HG02884 (cell line): Measurements from ENCODE around the gene HHLA2.

Experiments used
- ATAC-seq: cut with Tn5 transposase; IDR thresholded peaks from one replicate; pipeline ENCODE4 v1.9.1; 2021; ENCODE audit warnings: mild to moderate bottlenecking, moderate library complexity; ENCODE audit not compliant: unreplicated experiment

HHLA2 gene

DNA sequence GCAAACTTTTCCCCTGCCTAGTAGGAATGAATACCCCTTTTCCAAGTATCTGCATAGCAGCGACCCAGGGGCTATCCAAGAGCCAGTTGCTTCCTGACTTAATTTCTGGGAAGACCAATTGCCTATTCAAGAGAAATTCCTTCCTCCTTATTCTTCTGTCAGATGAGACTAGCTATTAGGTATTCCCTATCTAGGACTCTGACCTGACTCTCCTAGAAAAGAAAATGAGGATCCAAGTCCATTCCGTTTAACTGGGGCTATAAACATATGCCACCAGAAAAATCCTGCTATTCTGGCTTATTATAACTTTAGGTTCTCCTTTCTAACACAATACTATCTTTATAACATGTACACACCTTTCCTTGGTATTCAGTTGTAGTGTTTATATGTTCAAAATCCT is 1.7 kb downstream of the HHLA2 start:
- no peak for ATAC-seq

DNA sequence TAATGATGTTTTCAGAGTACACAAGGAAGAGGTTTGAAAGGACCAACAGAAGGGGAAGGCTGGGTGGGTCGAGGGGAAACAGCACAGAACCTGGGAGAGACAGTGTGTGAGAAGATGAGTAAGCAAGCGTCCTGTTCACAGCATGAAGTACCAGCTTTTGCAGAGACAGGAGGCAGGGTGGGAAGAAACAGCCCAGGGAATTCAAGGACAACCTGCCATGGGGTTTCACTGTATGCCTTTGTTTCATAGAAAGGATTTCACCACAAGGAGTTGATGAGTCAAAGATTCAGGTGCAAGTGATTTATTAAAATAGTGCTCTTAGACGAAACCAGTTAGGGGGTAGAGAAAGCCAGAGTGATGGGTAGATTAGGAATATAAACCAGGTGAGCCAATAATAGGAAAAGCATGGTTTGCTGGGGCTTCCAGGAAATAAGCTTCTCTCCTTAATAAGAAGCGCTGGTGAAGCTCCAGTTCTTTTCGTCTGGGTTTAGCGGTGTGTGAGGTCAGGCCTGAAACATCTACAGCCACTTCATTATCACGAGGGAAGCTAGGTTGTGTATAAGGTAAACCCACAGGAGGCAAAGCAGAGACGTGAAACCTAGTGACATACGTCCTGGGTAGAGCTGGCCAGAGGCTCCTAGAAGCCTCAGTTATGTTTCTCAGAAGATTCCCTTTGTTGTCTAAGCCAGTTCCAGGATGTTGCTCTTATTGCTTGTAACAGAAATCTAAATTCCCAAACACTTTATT is 3.9 kb downstream of the HHLA2 start:
- ATAC-seq: no peak

DNA sequence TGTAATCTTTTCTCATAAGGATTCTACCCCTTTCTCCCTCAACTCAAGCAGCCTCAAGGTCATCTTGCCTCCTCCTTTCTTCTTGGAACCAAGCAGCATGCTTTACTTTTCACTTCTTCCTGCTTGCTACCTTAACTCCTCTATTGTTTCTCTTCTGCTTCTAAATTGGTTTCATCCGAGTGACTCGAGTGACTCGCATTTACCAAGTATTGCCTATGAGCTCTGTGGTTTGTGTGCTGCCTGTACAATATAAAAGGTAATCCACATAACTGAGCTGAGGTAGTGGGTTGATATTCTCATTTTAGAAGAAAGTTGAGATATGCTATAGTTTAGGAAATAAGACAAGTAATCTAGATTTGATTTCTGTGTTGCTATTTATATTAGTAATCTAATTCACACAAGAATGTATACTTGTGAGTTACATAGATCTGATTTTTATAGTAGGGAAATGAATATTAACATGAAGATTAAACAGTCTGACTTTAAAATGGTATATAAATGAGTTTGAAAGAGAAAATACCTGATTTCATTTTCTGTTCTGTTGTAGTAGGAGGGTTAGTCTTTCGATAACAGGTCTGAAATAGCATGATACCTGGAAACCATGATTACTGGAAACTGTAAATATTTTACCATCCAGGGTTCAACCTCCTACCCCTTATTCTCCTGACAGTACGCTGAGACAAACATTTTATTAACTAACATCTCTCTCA is 5.5 kb downstream of the HHLA2 start:
- ATAC-seq: peak; percentile 50

DNA sequence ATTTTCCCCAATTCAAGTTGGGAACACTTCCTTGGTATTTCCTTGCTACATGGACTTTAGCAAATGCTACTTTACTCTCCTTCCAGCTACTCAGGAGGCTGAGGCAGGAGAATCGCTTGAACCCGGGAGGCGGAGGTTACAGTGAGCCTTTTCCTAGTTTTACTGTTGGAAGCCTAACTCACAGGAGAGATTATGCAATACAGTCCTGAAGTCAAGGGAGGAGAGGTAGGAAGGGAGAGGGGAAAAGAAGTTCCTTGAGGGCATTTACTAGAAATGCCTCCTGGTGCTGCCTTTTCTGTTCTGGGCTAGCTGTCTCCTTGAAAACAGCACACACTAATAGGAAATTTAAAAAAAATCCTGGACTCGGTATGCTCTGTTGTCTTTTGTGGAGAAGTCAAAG is 6.2 kb downstream of the HHLA2 start:
- no peak for ATAC-seq

DNA sequence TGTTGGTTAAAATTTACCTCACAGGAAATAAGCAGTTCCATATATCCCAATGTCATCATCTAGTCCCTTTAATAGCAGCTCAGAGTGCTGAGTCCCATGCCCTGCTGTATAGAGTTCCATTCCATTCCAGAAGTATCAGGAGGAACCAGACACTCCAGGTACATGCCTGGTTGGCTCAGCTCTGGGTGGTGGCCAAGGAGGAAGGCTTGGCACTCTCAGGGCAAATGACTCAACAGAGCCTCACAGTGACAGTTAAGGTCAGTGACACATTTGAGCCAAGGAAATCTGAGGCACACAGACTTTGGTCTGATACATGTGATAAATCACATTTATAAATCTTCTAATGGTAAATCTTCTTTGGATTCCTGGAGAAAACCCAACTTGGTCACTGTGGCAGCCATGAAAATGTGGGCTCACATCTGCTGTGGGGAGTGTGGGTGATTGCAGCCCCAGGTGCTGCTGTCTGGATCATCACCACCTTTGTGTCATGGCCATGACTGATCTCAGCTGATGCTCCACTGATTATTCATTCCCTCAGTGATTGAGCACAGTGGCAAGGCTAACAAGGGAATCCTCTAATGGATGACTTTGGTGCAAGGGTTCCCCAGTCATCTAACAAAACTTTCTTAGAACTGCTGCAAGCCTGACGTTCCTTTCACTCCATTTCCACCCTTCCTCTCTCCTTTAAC is 9.3 kb downstream of the HHLA2 start:
- ATAC-seq: no peak

DNA sequence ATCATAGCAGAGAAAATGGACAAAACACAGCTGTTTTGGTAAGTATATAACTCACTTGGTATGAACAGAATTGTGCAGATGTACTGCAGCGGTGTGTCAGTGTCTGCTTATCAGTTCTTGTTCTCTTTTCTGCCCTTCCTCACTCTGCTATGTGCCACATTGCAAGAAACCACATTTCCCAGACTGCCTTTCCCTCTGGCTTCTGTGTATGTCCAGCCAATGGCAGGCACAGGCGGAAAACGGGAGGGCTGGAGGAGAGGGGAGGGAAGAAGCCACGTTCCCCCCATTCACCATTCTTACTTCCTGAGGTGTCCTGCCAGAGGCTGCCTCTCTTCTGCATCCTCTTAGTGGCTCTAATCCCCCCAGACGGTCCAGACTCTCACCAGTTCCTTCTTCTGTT is 15.4 kb downstream of the HHLA2 start:
- ATAC-seq: no peak

DNA sequence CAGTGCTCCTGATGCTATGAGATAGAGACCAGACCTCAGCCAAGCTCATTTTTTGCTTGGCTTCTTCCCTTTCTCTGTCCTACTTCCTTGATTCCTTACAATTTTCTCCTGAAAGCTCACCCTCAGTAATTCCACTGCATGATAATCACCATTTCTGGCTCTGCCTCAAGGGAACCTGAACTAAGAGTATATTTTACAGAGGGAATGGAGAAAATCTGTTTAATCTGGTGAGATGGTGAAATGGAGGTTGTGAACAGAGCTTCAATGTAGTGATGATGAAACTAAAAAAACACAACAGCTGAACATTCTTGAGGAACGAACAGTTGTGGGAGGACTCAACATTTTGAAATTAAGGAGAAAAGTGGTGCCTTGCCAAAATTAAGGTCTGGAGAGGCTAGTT is 16.3 kb downstream of the HHLA2 start:
- no peak for ATAC-seq

DNA sequence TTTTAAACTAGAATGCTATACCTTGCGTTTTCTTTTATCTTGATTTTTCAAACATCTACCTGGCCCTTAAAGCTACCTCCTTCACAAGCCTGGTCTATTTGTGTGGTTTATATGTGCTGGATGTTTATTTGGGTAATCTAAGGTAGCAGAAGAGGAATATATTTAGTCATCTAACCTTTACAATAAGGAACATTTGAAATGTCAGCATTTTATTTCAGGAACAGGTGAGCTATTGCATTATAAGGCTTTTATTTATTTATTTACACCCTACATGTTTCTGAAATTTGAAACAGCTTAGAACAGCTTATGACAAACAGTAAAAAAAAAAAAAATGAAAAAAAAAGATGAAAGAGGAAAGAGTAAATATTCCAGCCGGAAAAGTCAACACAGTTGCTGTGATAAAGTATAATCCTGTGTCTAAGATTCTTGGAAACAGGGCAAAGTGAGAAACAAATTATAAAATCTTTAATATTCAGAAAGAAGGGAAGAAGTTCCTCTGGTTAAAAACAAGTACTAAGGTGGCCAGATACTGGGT is 19.5 kb downstream of the HHLA2 start:
- ATAC-seq: no peak

DNA sequence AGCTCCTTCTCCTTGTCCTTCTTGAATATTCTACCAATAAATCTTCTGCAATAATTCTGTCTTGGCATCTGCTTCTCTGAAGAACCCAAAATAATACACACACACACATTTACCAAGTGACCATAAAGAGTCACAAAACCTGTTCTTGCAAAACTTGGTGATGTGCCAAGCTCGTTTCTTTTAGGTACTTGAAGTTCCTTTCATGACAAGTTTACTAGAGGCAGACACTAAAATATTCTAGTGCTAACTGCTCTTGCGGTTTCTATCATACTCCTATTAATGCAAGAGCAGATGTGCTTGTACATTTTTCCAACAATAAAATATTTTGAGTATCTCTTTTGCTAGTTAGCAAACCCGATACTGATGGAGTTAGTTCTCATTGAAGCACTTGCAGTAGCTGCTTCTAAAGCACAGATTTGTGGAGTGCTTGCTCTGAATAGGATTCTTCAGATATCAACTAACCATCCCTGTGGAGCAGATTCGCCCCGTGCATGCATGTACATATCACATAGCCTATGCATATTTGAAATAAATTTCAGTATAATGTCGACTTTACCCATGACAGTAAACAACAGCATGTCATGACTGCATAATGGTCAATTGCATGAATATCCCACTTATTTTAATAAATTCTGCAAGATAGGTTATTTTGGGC is 23.2 kb downstream of the HHLA2 start:
- no peak for ATAC-seq

DNA sequence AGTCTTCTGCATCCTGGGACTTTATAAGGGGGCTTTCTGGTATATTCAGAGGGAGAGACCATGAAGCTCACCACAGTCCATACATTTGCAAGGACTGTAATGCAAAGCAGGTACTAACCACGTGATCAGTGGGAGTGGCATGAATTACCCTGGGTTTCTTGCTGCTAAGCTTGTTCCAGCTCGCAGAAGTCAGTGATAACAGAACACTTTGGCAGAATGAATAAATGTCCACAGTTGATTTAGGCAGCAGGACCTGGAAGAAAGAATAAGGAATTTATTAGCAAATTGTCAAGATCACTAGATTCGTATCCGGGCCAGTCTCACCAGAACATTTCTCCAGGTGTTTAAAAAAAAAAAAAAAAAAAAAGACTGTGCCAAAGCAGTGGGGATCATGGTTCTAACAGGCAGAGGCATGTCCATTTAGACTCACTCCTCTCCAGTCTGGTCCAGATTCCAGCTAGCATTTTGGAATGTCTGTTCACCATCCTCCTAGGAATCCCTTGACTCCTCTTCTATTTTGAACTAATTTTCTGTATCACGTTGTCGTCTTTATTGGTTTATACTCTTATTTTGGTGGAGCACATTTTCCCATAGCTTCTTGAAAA is 24.5 kb downstream of the HHLA2 start:
- no peak for ATAC-seq

DNA sequence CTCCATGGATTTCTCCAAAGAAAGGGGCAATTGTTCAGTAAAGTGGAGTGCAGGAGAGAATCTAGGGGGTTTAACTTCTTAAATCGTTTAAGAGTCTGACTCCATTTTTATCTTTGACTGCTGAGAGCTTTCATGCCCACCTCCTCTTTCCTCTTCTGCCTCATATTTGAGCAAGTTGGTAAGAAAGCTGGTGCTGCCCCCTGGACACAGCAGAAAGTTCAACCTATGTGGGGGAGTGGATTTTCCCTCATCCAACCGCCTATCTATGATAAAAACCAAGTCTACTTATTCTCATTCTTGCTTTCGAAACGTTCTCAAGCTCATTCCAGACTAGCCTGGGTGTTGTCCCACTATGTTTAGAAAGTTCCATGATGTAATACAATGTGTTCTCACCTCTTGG is 26.0 kb downstream of the HHLA2 start:
- no peak for ATAC-seq

DNA sequence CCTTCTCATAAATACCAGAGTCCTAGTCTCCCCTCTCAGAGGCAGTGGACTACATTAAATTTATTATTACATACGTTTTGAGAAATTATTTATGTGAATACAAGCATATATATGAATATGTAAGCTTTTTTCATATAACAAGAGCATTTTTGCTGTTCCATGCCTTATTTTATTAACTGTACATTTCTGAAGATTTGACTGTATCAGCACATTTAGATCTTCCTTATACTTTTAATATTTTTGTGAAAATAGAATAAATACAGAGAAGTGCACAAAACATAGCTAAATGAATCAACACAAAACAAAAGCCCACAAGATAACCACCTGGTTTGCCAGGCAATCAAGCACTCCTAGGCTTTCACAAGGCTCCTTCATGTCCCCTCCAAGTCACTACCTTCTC is 27.8 kb downstream of the HHLA2 start:
- ATAC-seq: no peak

DNA sequence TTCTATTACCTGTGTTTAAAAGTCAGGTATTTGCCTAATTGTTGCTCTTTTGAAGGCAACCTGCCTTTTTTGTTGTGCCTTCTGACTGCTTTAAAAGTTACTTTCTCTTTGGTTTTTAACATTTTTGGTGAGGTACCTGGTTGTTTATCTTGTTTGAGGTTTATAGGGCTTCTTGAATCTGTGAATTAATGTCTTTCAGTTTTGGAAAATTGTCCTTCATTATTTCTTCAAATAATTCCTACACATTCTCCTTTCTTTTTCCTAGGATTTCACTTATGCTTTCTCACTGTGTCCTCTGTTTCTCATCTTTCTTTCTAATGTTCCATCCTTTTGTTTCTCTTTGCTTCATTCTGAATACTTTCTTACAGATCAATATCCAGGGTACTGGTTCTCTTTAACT is 30.8 kb downstream of the HHLA2 start:
- ATAC-seq: no peak

DNA sequence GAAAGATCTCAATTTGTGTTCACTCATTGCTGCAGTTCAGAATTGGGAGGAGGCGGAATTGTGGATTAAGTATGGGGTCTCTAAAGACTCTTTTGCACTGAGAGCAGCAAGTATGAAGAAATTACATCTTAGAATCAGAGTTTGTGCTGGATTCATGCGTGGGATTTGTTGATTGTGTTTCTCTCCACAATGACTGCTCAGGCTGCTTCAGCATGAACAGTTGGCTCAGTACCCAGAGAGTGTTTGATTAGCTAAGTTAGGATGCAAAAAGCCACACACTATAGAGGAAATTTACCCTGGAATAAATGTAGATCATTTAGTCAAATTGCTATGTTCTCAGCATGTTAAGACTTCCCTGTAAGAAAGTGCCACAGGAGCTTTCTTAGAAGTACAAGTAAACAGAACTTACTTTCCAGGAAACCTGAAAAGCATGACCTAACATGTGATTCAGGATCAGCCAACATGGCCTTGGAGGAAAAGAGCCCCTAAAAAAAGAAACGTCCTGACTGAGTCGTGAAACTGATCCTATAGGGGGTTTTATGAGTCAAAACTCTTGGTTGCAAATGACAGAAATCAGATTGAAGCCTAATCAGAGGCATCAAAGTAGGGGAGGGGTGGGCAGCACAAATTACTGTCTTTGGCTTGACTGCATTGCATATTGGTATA is 32.6 kb downstream of the HHLA2 start:
- no peak for ATAC-seq

DNA sequence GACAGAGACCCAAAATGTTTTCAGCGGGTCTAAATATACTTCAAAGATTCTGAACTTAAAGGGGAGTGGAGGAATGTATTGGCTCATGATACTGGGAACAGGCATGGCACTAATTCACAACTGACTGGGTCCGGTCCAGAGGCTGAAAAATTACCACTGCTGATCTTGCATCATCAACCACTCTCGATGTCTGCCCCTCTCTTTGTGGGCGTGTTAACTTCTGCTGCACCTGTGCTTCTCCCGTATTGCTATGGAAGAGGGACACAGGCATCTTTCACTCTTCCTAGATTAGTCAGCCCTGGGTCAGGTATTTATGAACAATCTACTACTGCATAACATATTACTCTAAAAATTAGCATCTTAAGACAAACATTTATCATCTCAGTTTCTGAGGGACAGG is 33.2 kb downstream of the HHLA2 start:
- no peak for ATAC-seq

DNA sequence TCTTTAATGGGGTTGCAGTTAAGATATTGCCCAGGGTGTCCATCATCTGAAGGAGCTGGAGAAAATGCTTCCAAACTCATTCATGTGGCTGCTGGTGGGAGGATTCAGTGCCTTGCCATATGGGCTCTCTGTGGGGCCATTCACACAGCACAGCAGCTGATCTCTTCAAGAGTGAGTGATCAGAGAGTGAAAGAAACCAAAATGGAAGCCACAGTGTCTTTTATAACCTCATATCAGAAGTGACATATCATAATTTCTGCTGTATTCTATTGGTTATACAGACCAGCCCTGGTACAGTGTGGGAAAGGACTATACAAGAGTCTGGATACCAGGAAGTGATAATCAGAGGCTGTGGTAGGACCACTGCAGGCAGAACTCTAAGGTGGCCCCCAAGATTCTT is 33.6 kb downstream of the HHLA2 start:
- ATAC-seq: no peak

DNA sequence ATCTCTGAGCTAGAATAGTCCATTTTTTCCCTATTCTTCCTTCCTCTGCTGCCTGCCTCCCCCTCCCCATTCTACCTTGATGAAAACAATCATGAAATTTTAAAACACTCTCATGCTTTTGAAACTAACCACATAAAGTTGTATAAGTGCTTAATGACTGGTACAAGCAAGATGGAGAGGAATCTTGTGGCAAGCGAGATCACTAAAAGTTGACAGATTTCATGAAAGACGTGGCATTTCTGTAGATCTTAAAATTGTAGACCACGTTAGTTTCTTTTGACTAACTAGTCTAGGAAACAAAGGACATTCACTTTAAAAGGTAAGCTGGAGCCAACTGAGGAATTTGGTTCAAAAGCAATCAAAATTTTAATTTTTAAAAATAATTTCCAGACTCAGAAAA is 35.4 kb downstream of the HHLA2 start:
- ATAC-seq: no peak

DNA sequence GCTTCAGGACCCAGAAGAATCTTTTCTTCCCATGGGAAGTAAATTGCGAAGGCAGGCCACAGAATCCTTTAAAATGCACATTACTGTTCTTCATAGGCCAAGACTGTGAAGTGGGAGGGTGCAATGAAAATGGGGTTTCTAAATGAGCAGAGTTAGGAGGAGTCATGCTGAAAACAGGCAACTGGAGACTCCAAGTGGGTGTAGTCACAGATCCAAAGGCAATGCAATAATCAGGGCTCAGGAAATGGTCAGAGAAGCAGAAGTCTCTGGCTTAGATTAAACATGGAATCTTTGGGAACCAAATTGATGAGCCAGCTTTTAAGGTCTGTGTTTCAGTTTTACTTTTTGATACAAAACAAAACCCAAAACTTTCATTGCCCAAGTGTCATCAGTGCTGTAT is 37.6 kb downstream of the HHLA2 start:
- ATAC-seq: no peak

DNA sequence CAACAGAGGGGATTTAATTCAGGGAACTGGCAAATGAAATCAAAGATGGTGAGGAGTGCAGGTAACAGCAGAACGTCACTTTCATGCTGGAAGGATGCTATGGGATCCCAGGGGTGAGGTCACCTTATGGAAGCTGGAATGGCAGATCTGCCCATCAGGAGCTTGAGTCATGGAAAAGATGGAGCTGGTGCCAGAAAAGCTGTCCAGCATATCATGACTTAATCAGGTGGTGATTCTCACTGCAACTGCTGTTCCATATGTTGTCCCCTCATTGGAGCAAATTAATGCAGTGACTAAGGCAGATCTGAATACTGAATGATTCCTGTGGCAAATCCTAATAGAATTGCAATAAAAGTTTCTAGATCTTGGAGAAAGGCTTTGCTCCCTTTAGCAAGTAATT is 38.4 kb downstream of the HHLA2 start:
- ATAC-seq: no peak

DNA sequence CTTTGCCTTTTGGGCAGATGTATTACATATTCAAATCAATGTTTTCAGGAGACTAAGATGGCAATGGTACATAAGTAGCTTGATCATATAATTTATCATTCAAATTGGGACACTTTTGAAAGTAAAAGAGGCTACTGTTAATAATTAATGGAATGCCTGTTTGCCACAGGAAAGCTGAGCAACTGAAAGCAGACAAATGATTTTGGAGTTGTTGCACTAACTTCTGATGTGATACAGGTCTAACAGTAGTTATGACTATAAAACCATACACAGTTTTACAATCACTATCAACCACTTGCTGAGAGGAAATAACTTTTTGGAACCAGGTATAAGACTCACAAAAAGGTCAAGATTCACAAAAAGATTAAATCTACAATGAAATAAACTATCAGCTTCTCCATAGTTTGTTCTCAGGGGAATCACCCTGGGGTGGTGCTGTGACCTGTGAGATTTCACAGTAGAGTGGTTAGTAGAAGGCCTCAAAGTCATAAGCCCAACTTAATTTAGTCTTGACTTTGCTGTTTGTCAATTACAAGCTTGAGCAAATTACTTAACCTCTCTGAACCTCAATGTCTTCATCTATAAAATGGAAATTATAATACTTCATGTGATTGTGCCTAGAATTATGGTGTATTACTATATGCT is 42.7 kb downstream of the HHLA2 start:
- no peak for ATAC-seq
